Fibroblast of villous mesenchyme (primary cell): ENCODE measurements around the gene SRI. TPM values are rescaled to one million over a fixed set of nuclear protein-coding genes. Genes with fewer than 3 reads are reported as not detected.

Source experiments
- DNase-seq: peaks from one replicate; pipeline ENCODE4 v3.0.0-alpha.2; 2010; ENCODE audit warnings: low read depth
- H3K4me3 ChIP-seq: 2 replicates; pipeline ENCODE4 v1.5.1; 2011; ENCODE audit warnings: low read depth, mild to moderate bottlenecking, low read length
- total RNA-seq: library from RNA; depleted of rRNA; stranded (reverse); fragments of >200 nt; gene quantifications from 2 replicates; pipeline ENCODE4 v1.2.3, GENCODE V29; 2012
- TF ChIP-seq, protein P1 (sequence below): IDR thresholded peaks from 2 replicates; pipeline ENCODE4 v1.5.1; 2012; ENCODE audit warnings: low read depth, mild to moderate bottlenecking, low read length; ENCODE audit not compliant: insufficient read depth

The SRI gene
- total RNA-seq, 1 donor, result 81.2 TPM

DNA sequence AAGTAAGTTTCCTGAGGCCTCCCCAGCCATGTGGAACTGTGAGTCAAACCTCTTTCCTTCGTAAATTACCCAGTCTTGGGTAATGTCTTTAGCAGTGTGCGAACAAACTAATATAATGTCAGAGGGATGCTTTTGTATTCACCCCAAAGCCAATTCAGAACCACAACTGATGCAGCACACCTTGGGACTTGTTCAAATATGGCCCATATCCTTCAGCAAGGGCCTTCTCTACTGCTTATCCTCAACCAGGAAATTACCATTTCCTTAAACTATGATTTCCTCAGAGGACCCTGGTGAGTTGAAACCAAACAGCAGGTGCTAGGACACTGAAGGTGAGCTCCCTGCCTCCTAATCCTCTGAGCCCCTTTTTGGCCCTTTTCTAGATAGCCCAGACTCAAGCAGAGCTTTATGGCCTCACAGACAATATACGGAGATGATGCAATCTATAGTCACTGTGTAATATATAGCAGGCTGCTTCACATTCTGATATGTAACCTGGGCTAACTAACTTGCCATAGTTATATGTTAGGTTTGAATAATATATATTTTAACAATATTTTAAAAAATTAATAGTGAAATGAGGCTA, 15.2 kb downstream of the SRI start:
- TF ChIP-seq, protein P1, sequence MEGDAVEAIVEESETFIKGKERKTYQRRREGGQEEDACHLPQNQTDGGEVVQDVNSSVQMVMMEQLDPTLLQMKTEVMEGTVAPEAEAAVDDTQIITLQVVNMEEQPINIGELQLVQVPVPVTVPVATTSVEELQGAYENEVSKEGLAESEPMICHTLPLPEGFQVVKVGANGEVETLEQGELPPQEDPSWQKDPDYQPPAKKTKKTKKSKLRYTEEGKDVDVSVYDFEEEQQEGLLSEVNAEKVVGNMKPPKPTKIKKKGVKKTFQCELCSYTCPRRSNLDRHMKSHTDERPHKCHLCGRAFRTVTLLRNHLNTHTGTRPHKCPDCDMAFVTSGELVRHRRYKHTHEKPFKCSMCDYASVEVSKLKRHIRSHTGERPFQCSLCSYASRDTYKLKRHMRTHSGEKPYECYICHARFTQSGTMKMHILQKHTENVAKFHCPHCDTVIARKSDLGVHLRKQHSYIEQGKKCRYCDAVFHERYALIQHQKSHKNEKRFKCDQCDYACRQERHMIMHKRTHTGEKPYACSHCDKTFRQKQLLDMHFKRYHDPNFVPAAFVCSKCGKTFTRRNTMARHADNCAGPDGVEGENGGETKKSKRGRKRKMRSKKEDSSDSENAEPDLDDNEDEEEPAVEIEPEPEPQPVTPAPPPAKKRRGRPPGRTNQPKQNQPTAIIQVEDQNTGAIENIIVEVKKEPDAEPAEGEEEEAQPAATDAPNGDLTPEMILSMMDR, result no peak
- H3K4me3 ChIP-seq, result no peak overlapping the region
- DNase-seq, result no peak

DNA sequence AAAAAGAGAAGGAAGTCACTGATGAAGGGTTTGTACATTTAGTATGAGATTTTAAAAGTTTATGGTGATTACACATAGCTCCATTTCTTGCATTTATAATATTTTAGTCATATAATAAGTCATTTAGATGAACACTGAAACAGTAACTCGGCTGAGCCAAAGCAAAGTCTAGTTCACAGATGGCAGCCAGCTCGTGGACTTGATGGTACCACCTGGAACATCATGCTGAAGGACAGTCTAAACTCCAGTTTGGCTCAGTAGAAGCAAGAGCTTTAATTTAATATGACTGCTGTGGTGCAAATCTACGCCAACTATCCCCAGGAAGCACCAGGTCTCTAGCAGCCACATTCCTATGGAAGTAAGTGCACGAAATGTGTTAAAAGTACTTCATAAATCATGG, 16.4 kb downstream of the SRI start:
- no peak overlapping the region for H3K4me3 ChIP-seq
- TF ChIP-seq, protein P1, result no peak
- no peak for DNase-seq

DNA sequence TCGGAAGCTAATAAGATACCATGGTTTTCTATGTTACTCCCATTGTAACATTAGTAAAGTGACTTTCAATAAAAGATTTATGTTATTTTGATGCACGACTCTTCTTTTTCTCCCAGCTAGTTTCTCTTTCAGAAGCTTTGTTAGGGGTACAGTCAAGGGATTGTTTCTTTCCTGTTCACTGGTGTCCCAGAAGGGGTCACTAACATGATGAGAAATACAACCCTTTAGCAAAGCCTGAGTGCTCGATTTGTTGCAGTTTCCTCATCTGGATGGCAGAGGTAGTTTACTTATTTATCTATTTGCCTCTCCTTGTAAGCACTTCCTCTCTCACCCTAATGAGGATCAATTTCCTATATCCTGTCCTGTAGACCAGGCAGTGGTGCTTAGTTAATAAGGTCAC, 17.0 kb downstream of the SRI start:
- TF ChIP-seq, protein P1, result no peak
- H3K4me3 ChIP-seq, result no peak overlapping the region
- no peak for DNase-seq

DNA sequence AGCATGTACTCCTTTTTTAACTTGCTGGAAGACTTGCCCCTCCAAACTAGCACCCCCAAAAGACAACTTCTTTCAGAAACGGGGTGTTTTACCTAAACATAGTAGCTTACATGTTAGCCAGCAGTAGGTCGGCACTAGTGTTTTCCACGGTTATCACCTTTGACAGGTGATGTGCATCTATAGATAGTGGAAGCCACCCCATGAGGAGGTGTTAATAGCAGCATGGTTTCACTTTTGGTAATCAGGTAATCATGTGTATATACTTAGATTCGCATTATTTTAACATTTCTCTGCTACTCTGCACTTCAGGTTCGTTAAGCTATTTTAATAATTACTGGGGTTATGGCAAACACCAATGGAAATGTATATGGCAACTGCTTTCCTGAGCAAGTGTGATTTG, 17.6 kb downstream of the SRI start:
- H3K4me3 ChIP-seq, result no peak overlapping the region
- TF ChIP-seq, protein P1, result no peak

DNA sequence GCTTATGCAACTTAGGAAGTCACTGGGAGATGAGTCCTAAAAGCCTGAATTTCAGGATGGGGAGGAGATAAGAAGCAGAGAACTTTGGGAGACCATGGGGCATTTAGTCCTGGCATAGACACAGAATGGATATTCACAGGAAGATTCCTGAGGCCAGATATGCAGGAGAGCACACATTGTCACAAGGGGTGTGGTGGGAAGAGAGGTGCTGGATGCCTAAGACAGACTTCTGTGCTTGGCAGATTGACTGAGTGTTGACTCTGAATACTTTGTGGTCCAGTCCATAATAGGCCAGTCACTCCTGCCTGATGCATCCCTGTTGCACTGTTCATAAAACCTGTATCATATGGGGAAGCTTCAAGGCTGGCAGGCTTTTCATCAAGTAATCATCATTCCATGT, 18.5 kb downstream of the SRI start:
- TF ChIP-seq, protein P1, result no peak
- no peak overlapping the region for H3K4me3 ChIP-seq
- DNase-seq, result no peak

More for the DNA sequence above, 17.6 kb downstream of the SRI start:
- no peak for DNase-seq

DNA sequence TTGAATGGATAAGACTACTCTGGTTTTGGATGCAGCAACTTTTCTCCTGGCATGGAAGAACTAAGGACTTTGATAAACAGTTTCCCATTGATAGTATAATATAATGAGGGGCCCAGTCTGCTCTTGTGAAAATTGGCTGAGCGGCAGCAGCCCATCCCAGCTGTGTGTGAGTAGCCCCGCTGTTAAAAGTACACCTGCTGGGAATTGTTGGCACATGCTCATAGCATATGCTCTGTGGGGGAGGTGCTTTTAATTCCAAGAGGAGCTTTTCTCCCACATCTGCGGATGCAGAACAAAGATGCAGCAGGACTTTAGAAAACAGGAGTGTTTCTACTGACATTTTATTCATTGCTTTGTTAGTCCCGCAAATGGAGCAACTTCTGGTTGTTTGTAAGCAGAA, 19.0 kb downstream of the SRI start:
- TF ChIP-seq, protein P1, result no peak
- DNase-seq, result no peak
- H3K4me3 ChIP-seq, result no peak overlapping the region

DNA sequence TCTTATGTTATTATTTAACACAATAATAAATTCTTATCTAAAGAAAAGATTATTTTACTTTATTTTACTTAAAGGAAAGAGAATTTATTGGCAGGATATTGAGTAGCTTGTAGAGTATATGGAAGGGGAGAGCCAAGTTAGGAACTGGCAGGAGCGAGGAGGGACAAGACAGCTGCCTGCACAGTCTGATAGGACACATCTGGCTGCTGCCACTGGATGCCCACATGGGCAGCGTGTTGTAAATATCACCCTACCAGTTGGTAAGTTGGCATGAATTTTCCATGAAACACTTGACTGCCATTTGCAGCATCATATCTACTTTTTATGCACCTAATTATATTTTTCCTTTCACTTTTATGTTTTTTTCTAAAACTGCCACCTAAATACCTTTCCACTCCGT, 19.6 kb downstream of the SRI start:
- H3K4me3 ChIP-seq, result no peak overlapping the region
- DNase-seq, result no peak
- TF ChIP-seq, protein P1, result no peak
